Stomach (tissue), 9 donors: ENCODE measurements around the gene IQSEC1. TPM values are rescaled to one million over a fixed set of nuclear protein-coding genes. Genes with fewer than 3 reads are reported as not detected.

Source experiments
- DNase-seq, 2 donors: peaks; one replicate each; pipeline versions ENCODE4 v3.0.0 to v3.0.0-alpha.2; 2013 to 2019
- H3K27ac ChIP-seq, 5 donors: fragments of 200-600 bp in 4 of 5; sonication (generic) in 4 of 5; one replicate each; pipeline ENCODE4 v1.5.1; 2013 to 2019; ENCODE audit warnings: mild to moderate bottlenecking in 1 of 5, moderate library complexity in 1 of 5
- H3K27me3 ChIP-seq, 3 donors: fragments of 200-600 bp; sonication (generic); one replicate each; pipeline ENCODE4 v1.5.1; 2017 to 2019; ENCODE audit warnings: mixed run types in 1 of 3
- H3K36me3 ChIP-seq, 4 donors: fragments of 200-600 bp; sonication (generic); 1 replicate in 3 of 4; 2 replicates in 1 of 4; pipeline ENCODE4 v1.5.1; 2016 to 2019
- H3K4me1 ChIP-seq, 4 donors: fragments of 200-600 bp; sonication (generic); one replicate each; pipeline ENCODE4 v1.5.1; 2016 to 2019
- H3K4me3 ChIP-seq, 4 donors: fragments of 200-600 bp; sonication (generic) in 3 of 4; one replicate each; pipeline ENCODE4 v1.5.1; 2016 to 2019; ENCODE audit warnings: mild to moderate bottlenecking in 1 of 4
- H3K9me3 ChIP-seq, 4 donors: fragments of 200-600 bp; sonication (generic); one replicate each; pipeline ENCODE4 v1.5.1; 2016 to 2019
- EP300 ChIP-seq: sonication (generic); formaldehyde crosslinking; IDR thresholded peaks from one replicate; pipeline ENCODE4 v1.6.1; 2017; ENCODE audit warnings: antibody characterized with exemption
- POLR2A ChIP-seq, 4 donors: fragments of 450-650 bp; IDR thresholded peaks; one replicate each; pipeline ENCODE4 v1.6.1; 2016; ENCODE audit warnings: antibody characterized with exemption in 4 of 4, control low read depth in 2 of 4, mild to moderate bottlenecking in 1 of 4, moderate library complexity in 1 of 4
- POLR2AphosphoS5 ChIP-seq, 3 donors: sonication (generic); formaldehyde crosslinking; IDR thresholded peaks; one replicate each; pipeline ENCODE4 v1.6.1; 2016; ENCODE audit warnings: antibody characterized with exemption in 3 of 3
- WGBS, 5 donors: extraction: QIAGEN DNeasy Blood & Tissue Kit in 3 of 5; methylation state at CpG; one replicate each; pipeline versions ENCODE4 v1.1.5 to v1.1.7; 2013 to 2018; 5-methylcytosine and 5-hydroxymethylcytosine counted together
- intact Hi-C: fragments of 100-400 bp; cut with DNase I; formaldehyde crosslinking; loops from one replicate; pipeline ENCODE4 v1.15.1; 2023; ENCODE audit warnings: low total_unique reads
- polyA plus RNA-seq, 3 donors: library from polyadenylated mRNA; stranded (reverse); fragments of 200-250 nt; gene quantifications; one replicate each; pipeline ENCODE4 v1.2.3, GENCODE V29; 2013
- total RNA-seq, 5 donors: library from RNA; depleted of rRNA; stranded (reverse); fragments of >200 nt; gene quantifications; one replicate each; pipeline versions ENCODE4 v1.1.0 to v1.2.3, GENCODE V29; 2014 to 2016
- TF ChIP-seq, protein P1 (sequence below), 7 experiments: fragments of 450-650 bp in 4 of 7; fragments of 200-600 bp in 3 of 7; sonication (generic) in 3 of 7; IDR thresholded peaks; one replicate each; pipeline ENCODE4 v1.5.1; 2016 to 2019; ENCODE audit warnings: antibody characterized with exemption in 7 of 7, control low read depth in 2 of 7, mild to moderate bottlenecking in 1 of 7
- donor health status: healthy with polysubstance abuse.
- donor health status: Bipolar disorder and iron deficiency.
- donor health status: healthy.

Gene IQSEC1
- total and polyA plus RNA-seq, 8 donors = 6.7 to 46.9 (median 20.8) TPM

DNA sequence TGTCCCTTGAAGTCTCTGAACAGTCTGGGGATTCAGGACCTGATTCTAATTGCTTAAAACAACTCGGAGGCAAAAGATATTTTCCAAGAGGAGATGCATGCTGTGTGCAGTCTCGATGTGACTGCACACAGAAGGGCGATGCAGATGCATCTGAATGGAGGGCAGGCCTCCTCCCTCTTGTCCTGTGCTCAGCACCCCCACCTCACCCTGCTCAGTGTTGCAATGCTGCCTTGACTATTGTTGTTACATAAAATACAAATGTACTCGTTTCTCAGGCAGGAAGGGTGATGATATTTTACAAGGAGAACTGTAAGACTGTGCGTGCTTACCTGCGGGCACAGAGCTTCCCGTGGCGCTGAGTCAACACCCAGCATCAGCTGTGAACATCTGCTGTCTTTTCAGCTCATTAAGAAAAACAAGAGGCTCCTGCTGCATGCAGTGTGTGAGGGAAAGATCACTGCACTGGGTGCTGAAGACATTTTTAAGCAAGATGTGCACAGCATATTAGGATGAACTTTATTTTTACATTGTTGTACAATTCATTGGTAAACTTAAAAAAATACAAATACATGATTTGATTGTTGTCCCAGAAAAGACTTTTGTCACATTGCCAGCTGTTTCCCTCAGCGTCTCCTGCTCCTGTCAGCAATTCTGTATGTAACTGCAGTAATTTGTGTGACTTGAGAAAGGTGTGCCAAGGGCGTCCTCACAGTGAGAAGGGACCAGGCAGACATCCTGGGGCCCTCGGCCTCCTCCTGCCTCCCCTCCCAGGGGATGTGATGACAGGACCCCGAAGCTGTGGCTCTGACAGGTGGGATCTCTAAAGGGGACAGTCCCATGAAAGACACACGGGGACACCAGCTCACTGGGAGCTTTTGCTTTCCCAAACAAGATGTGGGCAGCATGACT is 175.6 kb downstream of the IQSEC1 start:
- no peaks in the 10 kb centered on the region for H3K27me3 ChIP-seq

DNA sequence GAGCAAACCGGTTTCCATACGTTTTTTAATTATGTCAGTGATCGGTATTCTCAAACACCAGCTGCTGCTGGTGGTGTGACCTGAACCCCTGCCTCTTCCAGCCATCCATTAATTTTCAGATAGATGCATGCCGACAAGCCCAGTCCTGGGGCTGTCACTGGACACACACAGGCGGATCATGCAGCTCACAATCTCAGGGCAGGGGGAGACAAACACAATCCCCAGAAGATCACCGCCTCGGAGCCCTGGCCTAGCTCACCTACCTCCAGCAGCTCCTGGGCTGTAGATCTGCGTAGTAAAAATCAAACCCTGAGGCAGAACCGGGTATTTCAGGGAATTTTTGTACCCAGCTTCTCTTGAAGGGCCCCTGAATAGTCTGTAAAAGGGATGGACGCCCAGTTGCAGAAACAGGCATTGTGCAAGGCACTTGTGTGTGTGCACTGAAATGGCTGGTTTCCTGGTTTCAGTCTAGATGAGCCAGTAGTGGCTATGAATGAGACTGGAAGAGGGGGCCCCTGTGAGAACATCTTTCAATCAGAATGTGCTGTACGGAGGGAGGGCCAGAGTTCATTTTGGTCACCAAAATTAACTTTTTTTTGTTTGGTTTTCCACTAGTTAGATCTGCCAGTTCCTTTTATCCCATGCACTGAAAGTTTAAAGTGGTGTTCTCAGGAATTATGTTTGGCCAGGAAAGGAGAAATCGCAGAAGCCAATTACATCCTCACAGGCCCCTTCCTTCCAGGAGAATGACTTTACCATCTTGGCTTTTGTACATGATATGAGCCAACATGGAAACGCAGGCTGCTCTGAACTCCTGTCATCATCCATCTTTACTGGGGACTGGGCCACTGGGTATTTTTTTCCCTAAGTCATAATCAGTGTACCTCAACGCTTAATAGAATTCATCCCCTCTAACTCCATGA is 176.9 kb downstream of the IQSEC1 start:
- intact Hi-C loops = no loop called here

More for the DNA sequence above, 175.6 kb downstream of the IQSEC1 start:
- TF ChIP-seq POLR2A (IDR thresholded peaks at IDR 0.05) = no peak
- 66 to 72% (median 70%) methylated on average over 13 of the region's 13 CpGs for WGBS, 5 donors
- Histone ChIP-seq H3K27ac (no peak overlapping the region), H3K4me1 (peaks cover 0 to 27% (median 12%) of the 10 kb centered on the region in 4 donors), H3K9me3 (no peaks in the 10 kb centered on the region), H3K4me3 (no peak overlapping the region), H3K36me3 (peaks cover 22 to 55% (median 53%) of the 10 kb centered on the region in 4 donors)
- no peak for DNase-seq
- intact Hi-C loops = no loop called here

DNA sequence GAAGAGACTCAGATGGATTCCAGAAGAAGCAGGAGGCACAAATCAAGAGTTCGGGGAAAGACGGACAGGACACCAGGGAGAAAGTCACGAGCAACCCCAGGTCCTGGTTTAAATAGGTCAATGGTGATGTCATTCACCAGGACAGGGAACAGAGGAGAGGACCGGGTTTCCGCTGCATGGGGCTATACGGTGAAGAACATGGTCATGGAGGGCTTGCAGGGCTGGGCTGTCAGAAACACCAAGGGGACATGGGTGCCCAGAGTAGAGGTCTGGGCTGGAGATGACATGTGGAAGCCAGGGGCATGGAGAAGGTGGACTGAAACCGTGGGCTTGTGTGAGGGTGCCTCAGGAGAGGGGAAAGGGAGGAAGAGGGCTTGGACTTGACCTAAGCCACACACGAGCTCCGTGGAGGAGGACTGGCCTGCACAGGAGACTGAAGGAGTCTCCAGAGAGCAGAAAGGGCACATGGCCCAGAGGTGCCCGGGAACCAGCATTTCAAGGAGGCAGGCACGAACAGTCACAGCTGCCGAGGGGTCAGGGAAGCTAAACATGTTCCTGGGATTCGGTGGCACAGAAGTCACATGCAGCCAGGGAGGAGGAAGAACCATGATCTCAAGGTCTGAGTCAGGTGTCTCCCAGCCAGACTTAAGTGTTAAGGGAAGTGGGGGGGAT is 177.7 kb downstream of the IQSEC1 start:
- H3K9me3 ChIP-seq = no peaks in the 10 kb centered on the region
- no peak for DNase-seq
- H3K4me1 ChIP-seq = peaks cover 0 to 37% (median 21%) of the 10 kb centered on the region in 4 donors
- H3K27me3 ChIP-seq = peaks cover 0 to 4% (median 0%) of the 10 kb centered on the region in 3 donors
- peak overlapping the region in 1 of 5 donors; percentile 1 for H3K27ac ChIP-seq
- intact Hi-C loops = no loop called here
- peaks cover 10 to 35% (median 33%) of the 10 kb centered on the region in 4 donors for H3K36me3 ChIP-seq
- no peak for TF ChIP-seq POLR2A (IDR thresholded peaks at IDR 0.05)
- no peak for TF ChIP-seq POLR2AphosphoS5 (IDR thresholded peaks at IDR 0.05)
- TF ChIP-seq, protein P1, sequence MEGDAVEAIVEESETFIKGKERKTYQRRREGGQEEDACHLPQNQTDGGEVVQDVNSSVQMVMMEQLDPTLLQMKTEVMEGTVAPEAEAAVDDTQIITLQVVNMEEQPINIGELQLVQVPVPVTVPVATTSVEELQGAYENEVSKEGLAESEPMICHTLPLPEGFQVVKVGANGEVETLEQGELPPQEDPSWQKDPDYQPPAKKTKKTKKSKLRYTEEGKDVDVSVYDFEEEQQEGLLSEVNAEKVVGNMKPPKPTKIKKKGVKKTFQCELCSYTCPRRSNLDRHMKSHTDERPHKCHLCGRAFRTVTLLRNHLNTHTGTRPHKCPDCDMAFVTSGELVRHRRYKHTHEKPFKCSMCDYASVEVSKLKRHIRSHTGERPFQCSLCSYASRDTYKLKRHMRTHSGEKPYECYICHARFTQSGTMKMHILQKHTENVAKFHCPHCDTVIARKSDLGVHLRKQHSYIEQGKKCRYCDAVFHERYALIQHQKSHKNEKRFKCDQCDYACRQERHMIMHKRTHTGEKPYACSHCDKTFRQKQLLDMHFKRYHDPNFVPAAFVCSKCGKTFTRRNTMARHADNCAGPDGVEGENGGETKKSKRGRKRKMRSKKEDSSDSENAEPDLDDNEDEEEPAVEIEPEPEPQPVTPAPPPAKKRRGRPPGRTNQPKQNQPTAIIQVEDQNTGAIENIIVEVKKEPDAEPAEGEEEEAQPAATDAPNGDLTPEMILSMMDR (IDR thresholded peaks at IDR 0.05) = no peak
- no peak for TF ChIP-seq EP300
- WGBS, 5 donors = 42 to 61% (median 48%) methylated on average over 13 of the region's 13 CpGs
- H3K4me3 ChIP-seq = no peak overlapping the region

More for the DNA sequence above, 176.9 kb downstream of the IQSEC1 start:
- Histone ChIP-seq H3K9me3 (no peaks in the 10 kb centered on the region), H3K27me3 (no peaks in the 10 kb centered on the region), H3K27ac (peak overlapping the region in 1 of 5 donors; percentile 1), H3K36me3 (peaks cover 18 to 43% (median 41%) of the 10 kb centered on the region in 4 donors), H3K4me3 (no peak overlapping the region), H3K4me1 (peaks cover 0 to 37% (median 21%) of the 10 kb centered on the region in 4 donors)
- 37 to 54% (median 46%) methylated on average over 9 to 14 of the region's 14 CpGs for WGBS, 5 donors
- DNase-seq = no peak
- TF ChIP-seq POLR2A (IDR thresholded peaks at IDR 0.05) = no peak
- TF ChIP-seq, protein P1 (IDR thresholded peaks at IDR 0.05) = peak in 1 of 7 experiments; percentile 6
- TF ChIP-seq POLR2AphosphoS5 (IDR thresholded peaks at IDR 0.05) = no peak
- TF ChIP-seq EP300 = no peak

- H3K4me3 ChIP-seq = no peak overlapping the region
- H3K27ac ChIP-seq = no peak overlapping the region
- H3K9me3 ChIP-seq = no peaks in the 10 kb centered on the region
- 44 to 60% (median 49%) methylated on average over 6 of the region's 6 CpGs for WGBS, 5 donors
- peaks cover 0 to 10% (median 0%) of the 10 kb centered on the region in 3 donors for H3K27me3 ChIP-seq
- peaks cover 7 to 26% (median 24%) of the 10 kb centered on the region in 4 donors for H3K36me3 ChIP-seq
- DNase-seq = no peak
- peaks cover 0 to 37% (median 21%) of the 10 kb centered on the region in 4 donors for H3K4me1 ChIP-seq
- intact Hi-C loops = no loop called here
- TF ChIP-seq, protein P1 (IDR thresholded peaks at IDR 0.05) = no peak
- TF ChIP-seq EP300 (no peak), POLR2A (IDR thresholded peaks at IDR 0.05) (no peak), POLR2AphosphoS5 (IDR thresholded peaks at IDR 0.05) (no peak)
Measured at GRCh38 chr3:12894629-12895028, 178.6 kb downstream of the IQSEC1 start.
